Lower lobe of right lung (tissue), 2 donors: ENCODE data around the gene FTSJ1. TPM values are rescaled to one million over a fixed set of nuclear protein-coding genes. Genes with fewer than 3 reads are reported as not detected.

Experiments
- ATAC-seq, 2 donors: fragments of 200-7000 bp; cut with Tn5 transposase; one replicate each; pipeline ENCODE4 v1.9.1; 2020 to 2022; ENCODE audit warnings: mild to moderate bottlenecking in 2 of 2, moderate library complexity in 2 of 2
- DNase-seq: peaks from one replicate; pipeline ENCODE4 v3.0.0-alpha.2; 2020
- H3K27ac ChIP-seq: fragments of 200-600 bp; one replicate; pipeline ENCODE4 v1.8.0; 2022
- H3K27me3 ChIP-seq: fragments of 200-600 bp; one replicate; pipeline ENCODE4 v1.8.0; 2022; ENCODE audit warnings: low read depth
- H3K36me3 ChIP-seq: fragments of 200-600 bp; one replicate; pipeline ENCODE4 v1.8.0; 2022; ENCODE audit warnings: mild to moderate bottlenecking
- H3K4me1 ChIP-seq: fragments of 200-600 bp; one replicate; pipeline ENCODE4 v1.8.0; 2022
- H3K4me3 ChIP-seq: fragments of 200-600 bp; one replicate; pipeline ENCODE4 v1.8.0; 2022; ENCODE audit warnings: mild to moderate bottlenecking
- H3K9me3 ChIP-seq: fragments of 200-600 bp; one replicate; pipeline ENCODE4 v1.8.0; 2022
- CTCF ChIP-seq: fragments of 200-600 bp; IDR thresholded peaks from one replicate; pipeline ENCODE4 v1.8.0; 2022; ENCODE audit warnings: antibody characterized with exemption, mild to moderate bottlenecking
- intact Hi-C: fragments of 100-400 bp; cut with DNase I; formaldehyde crosslinking; loops from one replicate; pipeline ENCODE4 v1.11.0; 2022
- total RNA-seq: library from RNA; stranded (reverse); fragmentation: NEBNext Ultra II Directional; extraction: Animal tissue kit (Norgen Biotek cat#: 25700); gene quantifications from one replicate; pipeline ENCODE4 v1.2.1, GENCODE V29; 2021
- donor health status: DM: no; HTN: yes; CAD: no; lungs with severe emphysema.

FTSJ1 gene
- total RNA-seq, 1 donor from 2014 or later = 30.2 TPM

- no peak for TF ChIP-seq CTCF
- peaks cover 5% of the 10 kb centered on the region for H3K36me3 ChIP-seq
- no peak overlapping the region for H3K27ac ChIP-seq
- H3K27me3 ChIP-seq = no peaks in the 10 kb centered on the region
- no peaks in the 10 kb centered on the region for H3K4me1 ChIP-seq
- H3K4me3 ChIP-seq = no peak overlapping the region
- no peaks in the 10 kb centered on the region for H3K9me3 ChIP-seq
- no peak for ATAC-seq
- no peak for DNase-seq
- intact Hi-C loops = no loop called here
These were observed 37.7 kb downstream of the FTSJ1 start for GRCh38 chrX:48513670-48514069.

- no peaks in the 10 kb centered on the region for H3K9me3 ChIP-seq
- no peak for DNase-seq
- H3K4me3 ChIP-seq = no peak overlapping the region
- no peaks in the 10 kb centered on the region for H3K4me1 ChIP-seq
- peaks cover 5% of the 10 kb centered on the region for H3K36me3 ChIP-seq
- TF ChIP-seq CTCF = no peak
- no peaks in the 10 kb centered on the region for H3K27me3 ChIP-seq
- intact Hi-C loops = no loop called here
- H3K27ac ChIP-seq = no peak overlapping the region
- ATAC-seq = no peak
These were observed 38.3 kb downstream of the FTSJ1 start for GRCh38 chrX:48514126-48514806.

- Histone ChIP-seq H3K4me3 (no peak overlapping the region), H3K27me3 (no peaks in the 10 kb centered on the region), H3K4me1 (no peaks in the 10 kb centered on the region), H3K27ac (no peak overlapping the region), H3K36me3 (peaks cover 5% of the 10 kb centered on the region), H3K9me3 (no peaks in the 10 kb centered on the region)
- DNase-seq (no peak), ATAC-seq (no peak)
- intact Hi-C loops = no loop called here
- TF ChIP-seq CTCF = no peak
These were observed 39.0 kb downstream of the FTSJ1 start for GRCh38 chrX:48514868-48515460.

GRCh38 chrX:48515842-48516241 lies 39.8 kb downstream of the FTSJ1 start:
- intact Hi-C loops = no loop called here

GRCh38 chrX:48516285-48516684 lies 40.3 kb downstream of the FTSJ1 start:
- no peak for DNase-seq
- Histone ChIP-seq H3K4me3 (no peak overlapping the region), H3K27me3 (no peaks in the 10 kb centered on the region), H3K36me3 (peaks cover 5% of the 10 kb centered on the region), H3K9me3 (no peaks in the 10 kb centered on the region), H3K27ac (no peak overlapping the region), H3K4me1 (no peaks in the 10 kb centered on the region)
- TF ChIP-seq CTCF = no peak
- intact Hi-C loops = no loop called here
- no peak for ATAC-seq

More at GRCh38 chrX:48515842-48516241, 39.8 kb downstream of the FTSJ1 start:
- no peak for DNase-seq
- Histone ChIP-seq H3K36me3 (peaks cover 5% of the 10 kb centered on the region), H3K4me1 (no peaks in the 10 kb centered on the region), H3K4me3 (no peak overlapping the region), H3K27me3 (no peaks in the 10 kb centered on the region), H3K9me3 (no peaks in the 10 kb centered on the region), H3K27ac (no peak overlapping the region)
- ATAC-seq = no peak
- no peak for TF ChIP-seq CTCF
